ENCODE results near the gene TPST1. TPM values are rescaled to one million over a fixed set of nuclear protein-coding genes. Genes with fewer than 3 reads are reported as not detected.

TPST1 gene
- total RNA-seq, 4 donors from 2014 or later: 5.4 to 58.6 (median 12.5) TPM

DNA sequence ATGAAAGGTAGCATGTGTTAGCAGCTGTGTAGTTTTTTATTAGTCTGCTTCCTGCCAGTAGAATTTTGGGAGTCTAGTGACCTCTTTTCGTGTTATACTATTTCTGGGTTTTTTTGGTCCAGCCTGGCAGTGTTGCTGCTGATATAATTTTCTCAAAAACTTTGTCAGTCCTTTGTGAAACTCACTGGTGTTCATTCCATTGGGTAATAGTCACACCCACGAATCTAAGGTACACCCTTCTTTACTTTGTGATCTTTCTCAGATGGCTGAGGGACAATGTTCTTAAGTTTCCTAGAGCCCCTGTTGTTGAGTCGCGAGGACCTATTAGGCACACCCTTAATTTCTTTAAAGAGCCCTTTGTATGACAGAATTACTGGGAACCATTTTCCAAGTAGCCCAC is 52.3 kb downstream of the TPST1 start:
- Histone ChIP-seq H3K4me3 (no peak overlapping the region), H3K9me3 (no peaks in the 10 kb centered on the region), H3K27me3 (no peaks in the 10 kb centered on the region), H3K27ac (no peak overlapping the region), H3K36me3 (no peaks in the 10 kb centered on the region), H3K4me1 (no peaks in the 10 kb centered on the region)
- no peak for DNase-seq
- TF ChIP-seq, protein P1, sequence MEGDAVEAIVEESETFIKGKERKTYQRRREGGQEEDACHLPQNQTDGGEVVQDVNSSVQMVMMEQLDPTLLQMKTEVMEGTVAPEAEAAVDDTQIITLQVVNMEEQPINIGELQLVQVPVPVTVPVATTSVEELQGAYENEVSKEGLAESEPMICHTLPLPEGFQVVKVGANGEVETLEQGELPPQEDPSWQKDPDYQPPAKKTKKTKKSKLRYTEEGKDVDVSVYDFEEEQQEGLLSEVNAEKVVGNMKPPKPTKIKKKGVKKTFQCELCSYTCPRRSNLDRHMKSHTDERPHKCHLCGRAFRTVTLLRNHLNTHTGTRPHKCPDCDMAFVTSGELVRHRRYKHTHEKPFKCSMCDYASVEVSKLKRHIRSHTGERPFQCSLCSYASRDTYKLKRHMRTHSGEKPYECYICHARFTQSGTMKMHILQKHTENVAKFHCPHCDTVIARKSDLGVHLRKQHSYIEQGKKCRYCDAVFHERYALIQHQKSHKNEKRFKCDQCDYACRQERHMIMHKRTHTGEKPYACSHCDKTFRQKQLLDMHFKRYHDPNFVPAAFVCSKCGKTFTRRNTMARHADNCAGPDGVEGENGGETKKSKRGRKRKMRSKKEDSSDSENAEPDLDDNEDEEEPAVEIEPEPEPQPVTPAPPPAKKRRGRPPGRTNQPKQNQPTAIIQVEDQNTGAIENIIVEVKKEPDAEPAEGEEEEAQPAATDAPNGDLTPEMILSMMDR (IDR thresholded peaks at IDR 0.05): no peak
- TF ChIP-seq POLR2A (IDR thresholded peaks at IDR 0.05): no peak

DNA sequence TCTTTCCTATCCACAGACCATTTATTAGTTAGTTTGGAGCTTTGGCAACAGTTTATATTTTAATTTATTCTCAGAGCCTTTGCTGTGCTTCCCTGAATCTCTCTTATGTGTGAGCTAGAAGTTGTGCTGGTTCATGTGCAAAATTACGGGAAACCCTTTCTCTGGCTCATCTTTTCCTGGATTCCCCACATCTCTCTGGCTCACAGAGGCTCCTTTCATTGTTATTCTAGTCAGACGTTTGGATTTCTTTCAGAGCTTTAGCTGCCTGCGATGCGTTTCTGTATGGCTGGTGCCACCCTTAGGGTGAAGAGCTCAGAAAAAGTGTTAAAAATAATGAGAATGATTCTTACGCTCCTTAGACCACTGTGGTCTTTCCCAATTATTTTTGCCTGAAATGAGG is 53.3 kb downstream of the TPST1 start:
- Histone ChIP-seq H3K4me3 (no peak overlapping the region), H3K27me3 (no peaks in the 10 kb centered on the region), H3K36me3 (no peaks in the 10 kb centered on the region), H3K9me3 (no peaks in the 10 kb centered on the region), H3K4me1 (no peaks in the 10 kb centered on the region), H3K27ac (no peak overlapping the region)
- DNase-seq: no peak
- no peak for TF ChIP-seq POLR2A (IDR thresholded peaks at IDR 0.05)
- TF ChIP-seq, protein P1 (IDR thresholded peaks at IDR 0.05): no peak

DNA sequence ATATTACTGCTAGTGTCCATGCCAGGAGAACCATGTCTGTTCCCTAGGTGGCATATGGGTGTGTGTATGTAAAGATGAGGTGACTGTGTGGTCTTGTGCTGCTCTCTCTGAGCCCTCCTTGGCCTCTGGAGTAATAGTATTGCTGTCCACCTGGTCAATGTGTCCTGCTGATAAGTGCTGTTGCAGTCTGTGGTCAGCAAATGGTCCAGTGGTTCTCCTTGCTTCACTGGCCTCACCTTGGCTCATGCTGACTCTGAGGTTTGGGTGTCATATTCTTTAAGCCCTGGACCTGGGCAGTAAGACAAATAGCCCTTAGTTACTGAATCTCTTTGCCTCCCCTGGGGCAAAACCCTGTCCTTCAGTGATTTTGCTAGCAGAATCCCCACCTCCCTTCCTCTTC is 56.8 kb downstream of the TPST1 start:
- Histone ChIP-seq H3K9me3 (peaks cover 0 to 17% (median 0%) of the 10 kb centered on the region in 4 donors), H3K4me3 (no peak overlapping the region), H3K27me3 (no peaks in the 10 kb centered on the region), H3K36me3 (no peaks in the 10 kb centered on the region), H3K27ac (no peak overlapping the region), H3K4me1 (no peaks in the 10 kb centered on the region)
- no peak for TF ChIP-seq POLR2A (IDR thresholded peaks at IDR 0.05)
- TF ChIP-seq, protein P1 (IDR thresholded peaks at IDR 0.05): no peak
- DNase-seq: no peak

DNA sequence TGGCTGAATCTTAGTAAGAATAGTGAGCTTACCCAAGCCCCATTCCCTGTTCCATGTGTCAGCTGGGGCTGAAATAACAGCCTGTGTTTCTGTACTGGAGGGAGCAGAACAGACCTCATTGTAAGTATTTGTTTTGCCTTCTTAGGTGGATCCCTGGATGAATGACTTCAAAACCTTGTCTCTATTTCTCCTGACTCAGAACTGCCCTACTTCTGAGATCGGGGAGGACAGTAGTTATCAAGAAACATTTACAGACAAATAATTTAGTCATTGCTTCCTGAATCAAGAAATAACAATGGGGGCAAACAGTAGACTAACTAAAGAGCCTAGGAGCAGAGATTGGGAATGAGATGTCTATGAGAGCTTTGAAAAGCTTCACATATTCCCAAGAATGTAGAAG is 58.8 kb downstream of the TPST1 start:
- no peak for DNase-seq
- Histone ChIP-seq H3K27ac (no peak overlapping the region), H3K4me1 (no peaks in the 10 kb centered on the region), H3K9me3 (peaks cover 0 to 17% (median 0%) of the 10 kb centered on the region in 4 donors), H3K4me3 (no peak overlapping the region), H3K36me3 (no peaks in the 10 kb centered on the region), H3K27me3 (no peaks in the 10 kb centered on the region)
- TF ChIP-seq, protein P1 (IDR thresholded peaks at IDR 0.05): no peak
- no peak for TF ChIP-seq POLR2A (IDR thresholded peaks at IDR 0.05)

DNA sequence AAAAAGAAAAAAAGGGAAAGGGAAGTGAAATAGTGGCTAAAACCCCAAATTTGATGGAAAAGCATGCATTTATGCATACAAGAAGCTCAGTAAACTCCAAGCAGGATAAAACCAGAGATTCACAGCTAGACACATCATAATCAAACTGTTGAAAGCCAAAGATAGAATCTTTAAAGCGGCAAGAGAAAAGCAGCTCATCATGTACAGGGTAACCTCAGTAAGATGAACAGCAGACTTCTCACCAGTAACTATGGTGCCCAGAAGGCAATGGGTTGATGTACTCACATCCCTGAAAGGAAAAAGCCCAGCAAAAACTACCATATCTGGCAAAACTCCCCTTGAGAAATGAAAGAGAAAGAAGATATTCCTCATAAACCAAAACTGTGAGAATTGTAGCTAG is 60.4 kb downstream of the TPST1 start:
- TF ChIP-seq, protein P1 (IDR thresholded peaks at IDR 0.05): no peak
- no peak for TF ChIP-seq POLR2A (IDR thresholded peaks at IDR 0.05)
- Histone ChIP-seq H3K36me3 (no peaks in the 10 kb centered on the region), H3K27me3 (no peaks in the 10 kb centered on the region), H3K4me1 (no peaks in the 10 kb centered on the region), H3K4me3 (no peak overlapping the region), H3K27ac (no peak overlapping the region), H3K9me3 (peaks cover 0 to 17% (median 0%) of the 10 kb centered on the region in 4 donors)
- DNase-seq: no peak

DNA sequence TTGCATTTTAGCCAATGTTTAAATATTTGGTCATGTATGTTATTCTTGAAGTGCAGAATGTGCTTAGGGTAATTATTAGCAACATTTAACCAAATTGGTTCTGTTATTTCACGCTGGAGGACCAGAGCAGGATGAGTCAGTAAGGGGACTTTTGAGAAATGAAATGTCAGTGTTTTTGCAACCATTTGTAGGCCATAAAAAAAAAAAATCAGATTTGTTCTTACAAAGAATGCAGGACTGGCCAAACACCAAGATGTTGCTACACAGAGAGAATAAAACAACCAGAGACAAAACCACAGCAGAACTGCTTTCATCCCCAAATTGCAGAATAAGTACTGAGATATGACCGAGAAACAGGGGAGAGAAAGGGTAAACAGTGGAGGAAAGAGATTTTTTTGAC is 62.1 kb downstream of the TPST1 start:
- Histone ChIP-seq H3K9me3 (peaks cover 0 to 17% (median 0%) of the 10 kb centered on the region in 4 donors), H3K27me3 (no peaks in the 10 kb centered on the region), H3K27ac (peak overlapping the region in 1 of 4 donors; percentile 0), H3K36me3 (no peaks in the 10 kb centered on the region), H3K4me3 (no peak overlapping the region), H3K4me1 (no peaks in the 10 kb centered on the region)
- DNase-seq: no peak
- TF ChIP-seq, protein P1 (IDR thresholded peaks at IDR 0.05): no peak
- TF ChIP-seq POLR2A (IDR thresholded peaks at IDR 0.05): no peak

Measured in Peyer's patch (tissue), 4 donors.